ENCODE results near the gene LCN12.

- TF ChIP-seq EP300 (IDR thresholded peaks at IDR 0.05) (no peak), CTCF (IDR thresholded peaks at IDR 0.05) (no peak)
These were observed 6.5 kb upstream of the LCN12 start for GRCh38 chr9:136945333-136946227.
